ENCODE measurements around the gene DACT3. TPM values are rescaled to one million over a fixed set of nuclear protein-coding genes. Genes with fewer than 3 reads are reported as not detected.

Gene DACT3
- total and polyA plus RNA-seq, 2 of the 13 experiments (the other 11 are each of a cell fraction or from before 2014, with no cell fraction given), result 0.04 TPM; not detected in 1

GRCh38 chr19:46601318-46602224 lies 59.4 kb downstream of the DACT3 start, which contains the start of gene CALM3 (continued):
- TF ChIP-seq ZBTB42 (CRISPR knock-in tag; IDR thresholded peaks at IDR 0.05), result peak; percentile 12; the same call in 1 of the 2 replicates
- peak; percentile 88 for TF ChIP-seq RBFOX2 (IDR thresholded peaks at IDR 0.05; ENCODE audit: low read depth, low read length)
- no peak for TF ChIP-seq ZNF75D (CRISPR knock-in tag; IDR thresholded peaks at IDR 0.05; ENCODE audit: borderline replicate concordance)
- TF ChIP-seq IKZF1 (IDR thresholded peaks at IDR 0.05), result no peak
- TF ChIP-seq TAF1 (CRISPR knock-in tag; IDR thresholded peaks at IDR 0.05), result peak; percentile 63; the same call in 1 of the 2 replicates
- TF ChIP-seq ZSCAN30 (CRISPR knock-in tag; IDR thresholded peaks at IDR 0.05), result no peak
- peak; percentile 39 for TF ChIP-seq ZNF18 (CRISPR knock-in tag; IDR thresholded peaks at IDR 0.05; ENCODE audit: insufficient replicate concordance)
- TF ChIP-seq ZZZ3 (CRISPR knock-in tag; IDR thresholded peaks at IDR 0.05; ENCODE audit: borderline replicate concordance), result no peak
- no peak for TF ChIP-seq ZNF318 (CRISPR knock-in tag; IDR thresholded peaks at IDR 0.05)
- TF ChIP-seq SP140L (CRISPR knock-in tag; IDR thresholded peaks at IDR 0.05; ENCODE audit: borderline replicate concordance), result 0 out of 2 replicates have a peak, but pooled peaks have one; percentile 13
- TF ChIP-seq TERF1 (CRISPR knock-in tag; IDR thresholded peaks at IDR 0.05), result no peak
- no peak for TF ChIP-seq RARA (CRISPR knock-in tag; IDR thresholded peaks at IDR 0.05)
- no peak; the same call in 1 of the 2 replicates for TF ChIP-seq ZNF333 (CRISPR knock-in tag; IDR thresholded peaks at IDR 0.05; ENCODE audit: borderline replicate concordance)

Data from HepG2 (cell line).